ENCODE data around the gene DNAH8.
"Not testable (repeated sequence)": the region's sequence is repeated elsewhere in the genome, so short reads cannot be mapped to it uniquely, and the experiment has no call there.

- TF ChIP-seq CTCF (IDR thresholded peaks at IDR 0.05; ENCODE audit: poor library complexity); EZH2 (IDR thresholded peaks at IDR 0.05; ENCODE audit: borderline replicate concordance); EZH2phosphoT487 (IDR thresholded peaks at IDR 0.05; ENCODE audit: low read depth, severe bottlenecking, unreplicated experiment): not testable (repeated sequence)
Measured at GRCh38 chr6:38873816-38874215, 158.7 kb downstream of the DNAH8 start.
